ENCODE results near the gene S100A14. TPM values are rescaled to one million over a fixed set of nuclear protein-coding genes. Genes with fewer than 3 reads are reported as not detected.
A peak's percentile ranks its signal among the peaks of the same experiment; 100 is the strongest.

The S100A14 gene
- 0.15 TPM in 1 of 2 replicates, not detected in the other for polyA plus RNA-seq (2012; rRNA removed)
- polyA plus RNA-seq (2012; cell fraction: cytosol; rRNA removed) = 0.07 TPM in 1 of 2 replicates, not detected in the other
- 0.39 TPM in 1 of 2 replicates, not detected in the other for polyA plus RNA-seq (2012; cell fraction: nucleus; rRNA removed)

DNA sequence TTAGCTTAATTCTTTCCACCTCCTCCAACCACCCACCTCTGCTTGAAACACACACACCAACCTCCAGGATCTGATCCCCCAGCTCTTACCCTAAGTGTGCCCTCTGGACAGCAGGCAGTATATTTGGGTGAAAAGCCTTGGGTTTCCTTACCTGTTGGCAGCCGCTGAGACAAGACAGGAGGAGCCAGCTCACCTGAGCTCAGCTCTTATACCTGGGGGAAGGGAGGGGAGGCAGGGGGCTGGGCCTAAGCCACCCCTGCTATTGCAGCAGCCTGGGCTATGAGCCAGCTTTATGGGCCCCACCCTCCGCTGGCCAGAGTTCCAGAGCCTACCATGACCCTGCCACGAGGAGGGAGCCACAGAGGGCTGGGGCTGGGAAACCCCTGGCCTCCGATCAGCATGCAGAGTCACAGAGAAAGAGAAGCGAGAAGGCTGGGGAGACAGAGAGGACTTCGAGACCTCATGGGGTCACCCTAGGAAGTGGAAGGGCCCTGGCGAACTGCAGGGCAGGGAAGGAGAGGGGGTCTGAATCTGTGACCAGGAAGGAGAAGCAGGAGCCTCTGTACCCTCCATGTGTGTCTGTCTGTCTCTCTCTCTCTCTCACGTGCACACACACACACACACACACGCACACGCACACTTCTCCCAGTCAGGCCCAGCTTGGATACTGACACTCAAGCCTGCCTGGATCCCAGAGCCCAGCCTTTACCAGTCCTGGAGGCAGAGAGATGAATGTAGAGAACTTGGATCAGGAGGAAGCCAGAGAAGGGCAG lies at the start of gene S100A14:
Gene S100A14, minus strand, starts transcription at position 182 of the 773 bp plus-strand sequence. CDS start 467 bp downstream, outside the sequence.
- no peaks in the 10 kb centered on the region for H3F3A ChIP-seq (replicated peaks; ENCODE audit: insufficient read depth)
- H3K9me2 ChIP-seq = no peaks in the 10 kb centered on the region
- peaks cover 0 to 4% of the 10 kb centered on the region in 2 experiments; a peak in 1 of 4 replicates for H3K4me1 ChIP-seq (ENCODE audit: control insufficient read depth in 1 of 2, insufficient read depth in 2 of 2, low read depth in 1 of 2, low read length in 1 of 2)
- ChIA-PET CTCF (interaction anchor here (0.6 to 8.0 kb wide), 8 partner anchors 12 to 265 kb away, joined by 3 to 100 read pairs (median 14); partner anchors contain the start of genes CHTOP, S100A1 and S100A13), POLR2A (interaction anchor here (0.5 kb wide), 1 partner anchor 18 kb away, joined by 3 read pairs; the partner anchor contains the start of gene CHTOP)
- no peaks in the 10 kb centered on the region for H3K27me3 ChIP-seq (ENCODE audit: insufficient read depth)
- H3K79me2 ChIP-seq (ENCODE audit: insufficient read depth) = peaks cover 15% of the 10 kb centered on the region; the same call in 1 of the 2 replicates
- no peak for DNase-seq
- no peaks in the 10 kb centered on the region for H3K36me3 ChIP-seq (replicated peaks in 1 of 2; ENCODE audit: control insufficient read depth in 1 of 2, insufficient read depth in 2 of 2, low read length in 1 of 2)
- no peak within 1 kb of the TSS for H3K9ac ChIP-seq
- H3K4me3 ChIP-seq (ENCODE audit: low read depth in 2 of 2, low read length in 1 of 2) = no peak within 1 kb of the TSS
- TF ChIP-seq RCOR1 (IDR thresholded peaks at IDR 0.05; ENCODE audit: low read length) (no peak), MEF2A (IDR thresholded peaks at IDR 0.05; ENCODE audit: borderline replicate concordance, low read depth) (no peak), FOSL2 (IDR thresholded peaks at IDR 0.05; ENCODE audit: borderline replicate concordance, low read depth) (no peak), RAD21 (IDR thresholded peaks at IDR 0.05; ENCODE audit: low read length) (no peak), NRF1 (IDR thresholded peaks at IDR 0.05; ENCODE audit: low read depth, low read length) (no peak)
- WGBS (ENCODE audit: low lambda C conversion rate) = 93% methylated on average over 10 of the region's 10 CpGs
- no peaks in the 10 kb centered on the region for H3K9me3 ChIP-seq
- no peak within 1 kb of the TSS for H3K27ac ChIP-seq (ENCODE audit: low read depth in 2 of 2, low read length in 1 of 2)
- H3K4me2 ChIP-seq = no peak within 1 kb of the TSS
- H2AFZ ChIP-seq (ENCODE audit: low read depth) = peak within 1 kb of the TSS; percentile 61; the same call in 1 of the 2 replicates
- no peaks in the 10 kb centered on the region for H4K20me1 ChIP-seq (ENCODE audit: insufficient read depth)

GRCh38 chr1:153663211-153663610 lies 47.1 kb upstream of the S100A14 start:
- Histone ChIP-seq H3F3A (replicated peaks; ENCODE audit: insufficient read depth) (peaks cover 62% of the 10 kb centered on the region), H3K4me1 (ENCODE audit: control insufficient read depth in 1 of 2, insufficient read depth in 2 of 2, low read depth in 1 of 2, low read length in 1 of 2) (peaks cover 0 to 5% of the 10 kb centered on the region in 2 experiments; a peak in 1 of 4 replicates), H3K4me2 (no peak overlapping the region), H3K4me3 (ENCODE audit: low read depth in 2 of 2, low read length in 1 of 2) (no peak overlapping the region), H3K27ac (ENCODE audit: low read depth in 2 of 2, low read length in 1 of 2) (peak overlapping the region in 1 of 2 experiments; percentile 39; a peak in 1 of 4 replicates), H3K9me3 (no peaks in the 10 kb centered on the region), H3K79me2 (ENCODE audit: insufficient read depth) (peaks cover 44% of the 10 kb centered on the region), H2AFZ (ENCODE audit: low read depth) (no peak overlapping the region), H4K20me1 (ENCODE audit: insufficient read depth) (no peaks in the 10 kb centered on the region), H3K27me3 (ENCODE audit: insufficient read depth) (no peaks in the 10 kb centered on the region), H3K9ac (no peak overlapping the region), H3K36me3 (replicated peaks in 1 of 2; ENCODE audit: control insufficient read depth in 1 of 2, insufficient read depth in 2 of 2, low read length in 1 of 2) (peaks cover 67 to 74% of the 10 kb centered on the region in 2 experiments), H3K9me2 (no peaks in the 10 kb centered on the region)
- CTCF ChIA-PET = interaction anchor here (0.5 to 1.9 kb wide), 3 partner anchors 8 to 87 kb away, joined by 3 to 6 read pairs (median 4); partner anchors contain the start of gene ILF2
- POLR2A ChIA-PET = no interaction called here
- 75% methylated on average over 5 of the region's 5 CpGs for WGBS (ENCODE audit: low lambda C conversion rate)
- TF ChIP-seq MXI1 (IDR thresholded peaks at IDR 0.05; ENCODE audit: low read depth, low read length) (no peak), GABPA (IDR thresholded peaks at IDR 0.05; ENCODE audit: low read depth) (no peak), RCOR1 (IDR thresholded peaks at IDR 0.05; ENCODE audit: low read length) (no peak), NFIC (IDR thresholded peaks at IDR 0.05; ENCODE audit: borderline replicate concordance) (no peak), USF2 (IDR thresholded peaks at IDR 0.05; ENCODE audit: borderline replicate concordance, low read depth, low read length) (no peak), CHD2 (IDR thresholded peaks at IDR 0.05; ENCODE audit: low read length, partially characterized antibody) (no peak), POLR2AphosphoS5 (IDR thresholded peaks at IDR 0.05; ENCODE audit: low read depth, low read length) (no peak), RAD21 (IDR thresholded peaks at IDR 0.05; ENCODE audit: low read length) (no peak), TCF12 (IDR thresholded peaks at IDR 0.05) (no peak)
- TF ChIP-seq, protein P1, sequence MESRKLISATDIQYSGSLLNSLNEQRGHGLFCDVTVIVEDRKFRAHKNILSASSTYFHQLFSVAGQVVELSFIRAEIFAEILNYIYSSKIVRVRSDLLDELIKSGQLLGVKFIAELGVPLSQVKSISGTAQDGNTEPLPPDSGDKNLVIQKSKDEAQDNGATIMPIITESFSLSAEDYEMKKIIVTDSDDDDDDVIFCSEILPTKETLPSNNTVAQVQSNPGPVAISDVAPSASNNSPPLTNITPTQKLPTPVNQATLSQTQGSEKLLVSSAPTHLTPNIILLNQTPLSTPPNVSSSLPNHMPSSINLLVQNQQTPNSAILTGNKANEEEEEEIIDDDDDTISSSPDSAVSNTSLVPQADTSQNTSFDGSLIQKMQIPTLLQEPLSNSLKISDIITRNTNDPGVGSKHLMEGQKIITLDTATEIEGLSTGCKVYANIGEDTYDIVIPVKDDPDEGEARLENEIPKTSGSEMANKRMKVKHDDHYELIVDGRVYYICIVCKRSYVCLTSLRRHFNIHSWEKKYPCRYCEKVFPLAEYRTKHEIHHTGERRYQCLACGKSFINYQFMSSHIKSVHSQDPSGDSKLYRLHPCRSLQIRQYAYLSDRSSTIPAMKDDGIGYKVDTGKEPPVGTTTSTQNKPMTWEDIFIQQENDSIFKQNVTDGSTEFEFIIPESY (IDR thresholded peaks at IDR 0.05; ENCODE audit: borderline replicate concordance, low read depth) = no peak
- TF ChIP-seq, protein P2, sequence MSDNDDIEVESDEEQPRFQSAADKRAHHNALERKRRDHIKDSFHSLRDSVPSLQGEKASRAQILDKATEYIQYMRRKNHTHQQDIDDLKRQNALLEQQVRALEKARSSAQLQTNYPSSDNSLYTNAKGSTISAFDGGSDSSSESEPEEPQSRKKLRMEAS (IDR thresholded peaks at IDR 0.05; ENCODE audit: low read depth) = no peak
- DNase-seq = no peak

Data from SK-N-SH (cell line).